Endothelial cell of umbilical vein (primary cell): Measurements from ENCODE around the gene TK1.

Source experiments
- CTCF ChIP-seq, 2 donors: IDR thresholded peaks; 1 replicate in 1 of 2; 2 replicates in 1 of 2; pipeline ENCODE4 v1.5.1; 2011; ENCODE audit warnings: low read length in 2 of 2, mild to moderate bottlenecking in 2 of 2, moderate library complexity in 2 of 2, control low read depth in 1 of 2, inconsistent platforms in 1 of 2, low read depth in 1 of 2; ENCODE audit not compliant: insufficient read depth in 1 of 2; ENCODE audit errors: extremely low read depth in 1 of 2
- GATA2 ChIP-seq: IDR thresholded peaks from 2 replicates; pipeline ENCODE4 v1.7.0; 2011; ENCODE audit warnings: low read depth, mild to moderate bottlenecking, moderate library complexity, mixed read lengths, low read length; ENCODE audit not compliant: insufficient read length, insufficient read depth
- MYC ChIP-seq: IDR thresholded peaks from one replicate; pipeline ENCODE4 v1.6.1; 2011; ENCODE audit warnings: mild to moderate bottlenecking, low read depth, low read length
- POLR2A ChIP-seq: IDR thresholded peaks from 2 replicates; pipeline ENCODE4 v1.6.1; 2012; ENCODE audit warnings: low read depth, mild to moderate bottlenecking, control low read depth, low read length
- POLR2AphosphoS5 ChIP-seq: IDR thresholded peaks from 2 replicates; pipeline ENCODE4 v1.6.1; 2012; ENCODE audit warnings: low read depth, mild to moderate bottlenecking, control low read depth, low read length, moderate library complexity; ENCODE audit not compliant: insufficient read depth

GRCh38 chr17:78172249-78173051, 14.4 kb downstream of the TK1 start:
- TF ChIP-seq MYC (no peak), CTCF (IDR thresholded peaks at IDR 0.05; ENCODE audit: extremely low read depth in 1 of 2, insufficient read depth in 1 of 2, low read depth in 1 of 2, low read length in 2 of 2) (no peak), GATA2 (no peak), POLR2A (no peak), POLR2AphosphoS5 (peak; percentile 18)
